Tibial nerve (tissue), 4 donors: ENCODE results near the gene ASIC1. TPM values are rescaled to one million over a fixed set of nuclear protein-coding genes. Genes with fewer than 3 reads are reported as not detected.

Source experiments
- DNase-seq, 2 donors: peaks; one replicate each; pipeline ENCODE4 v3.0.0-alpha.2; 2019; ENCODE audit warnings: low spot score in 2 of 2
- H3K27ac ChIP-seq, 4 donors: fragments of 200-600 bp; sonication (generic) in 3 of 4; one replicate each; pipeline ENCODE4 v1.5.1; 2017 to 2019; ENCODE audit warnings: mild to moderate bottlenecking in 1 of 4
- H3K27me3 ChIP-seq, 2 donors: fragments of 200-600 bp; sonication (generic) in 1 of 2; one replicate each; pipeline versions ENCODE4 v1.5.1 to v1.6.0; 2017 to 2019
- H3K36me3 ChIP-seq, 3 donors: fragments of 200-600 bp; sonication (generic); one replicate each; pipeline ENCODE4 v1.5.1; 2018 to 2019
- H3K4me1 ChIP-seq, 4 donors: fragments of 200-600 bp; sonication (generic) in 3 of 4; one replicate each; pipeline ENCODE4 v1.5.1; 2017 to 2019
- H3K4me3 ChIP-seq, 4 donors: fragments of 200-600 bp; sonication (generic) in 3 of 4; one replicate each; pipeline ENCODE4 v1.5.1; 2017 to 2019; ENCODE audit warnings: mild to moderate bottlenecking in 1 of 4, moderate library complexity in 1 of 4
- H3K9me3 ChIP-seq, 4 donors: fragments of 200-600 bp; sonication (generic) in 3 of 4; one replicate each; pipeline ENCODE4 v1.5.1; 2017 to 2019
- CTCF ChIP-seq, 5 experiments: fragments of 200-600 bp in 3 of 5; fragments of 450-650 bp in 2 of 5; sonication (generic) in 3 of 5; IDR thresholded peaks; one replicate each; pipeline ENCODE4 v1.5.1; 2016 to 2019; ENCODE audit warnings: antibody characterized with exemption in 5 of 5, mild to moderate bottlenecking in 3 of 5, moderate library complexity in 2 of 5
- EP300 ChIP-seq, 2 donors: sonication (generic); formaldehyde crosslinking; IDR thresholded peaks; one replicate each; pipeline ENCODE4 v1.6.1; 2017; ENCODE audit warnings: antibody characterized with exemption in 2 of 2, mild to moderate bottlenecking in 1 of 2
- POLR2A ChIP-seq, 2 donors: fragments of 450-650 bp; IDR thresholded peaks; one replicate each; pipeline ENCODE4 v1.6.1; 2017; ENCODE audit warnings: antibody characterized with exemption in 2 of 2, mild to moderate bottlenecking in 2 of 2, moderate library complexity in 2 of 2
- WGBS, 2 donors: methylation state at CpG; one replicate each; pipeline ENCODE4 v1.1.5; 2018; 5-methylcytosine and 5-hydroxymethylcytosine counted together
- total RNA-seq, 4 donors: library from RNA; depleted of rRNA; stranded (reverse); fragments of >200 nt; gene quantifications; one replicate each; pipeline ENCODE4 v1.1.0, GENCODE V29; 2016

ASIC1 gene
- 1 to 10 TPM in 3 of 4 donors, not detected in 1; 1.8 to 4.2 (median 2.9) TPM for total RNA-seq

- Histone ChIP-seq H3K27me3 (peaks cover 0 to 7% of the 10 kb centered on the region in 2 donors), H3K9me3 (no peaks in the 10 kb centered on the region), H3K27ac (peak within 1 kb of the TSS in 2 of 4 donors; percentile 43 to 69), H3K4me3 (peak within 1 kb of the TSS; percentile 44 to 75 (median 54)), H3K36me3 (no peaks in the 10 kb centered on the region), H3K4me1 (peaks cover 0 to 25% (median 19%) of the 10 kb centered on the region in 4 donors)
- TF ChIP-seq CTCF (IDR thresholded peaks at IDR 0.05), result peak in 2 of 5 experiments; percentile 53 to 58
- TF ChIP-seq EP300 (IDR thresholded peaks at IDR 0.05), result no peak
- TF ChIP-seq POLR2A (IDR thresholded peaks at IDR 0.05), result no peak
- DNase-seq, result peak; percentile 42 to 43
- WGBS, 2 donors, result 1% methylated on average over 15 to 57 of the region's 88 CpGs
These were observed at the start of gene ASIC1 for GRCh38 chr12:50057000-50057841. TSS of gene ASIC1 (plus strand) at chr12:50057596. CDS start at chr12:50058767, 1,171 bp downstream.

GRCh38 chr12:50013361-50014147 lies 43.8 kb upstream of the ASIC1 start:
- no peak overlapping the region for H3K27ac ChIP-seq
- no peak for DNase-seq
- no peak for TF ChIP-seq CTCF (IDR thresholded peaks at IDR 0.05)
- no peak for TF ChIP-seq POLR2A (IDR thresholded peaks at IDR 0.05)
- TF ChIP-seq EP300 (IDR thresholded peaks at IDR 0.05), result no peak
- no peaks in the 10 kb centered on the region for H3K27me3 ChIP-seq
- no peak overlapping the region for H3K4me3 ChIP-seq
- peaks cover 0 to 23% (median 4%) of the 10 kb centered on the region in 4 donors for H3K4me1 ChIP-seq
- H3K9me3 ChIP-seq, result no peaks in the 10 kb centered on the region
- WGBS, 2 donors, result 75 to 84% methylated on average over 2 of the region's 2 CpGs
- no peaks in the 10 kb centered on the region for H3K36me3 ChIP-seq

GRCh38 chr12:50014342-50014741 lies 43.1 kb upstream of the ASIC1 start:
- no peaks in the 10 kb centered on the region for H3K9me3 ChIP-seq
- no peaks in the 10 kb centered on the region for H3K36me3 ChIP-seq
- 95 to 97% methylated on average over 3 of the region's 3 CpGs for WGBS, 2 donors
- no peak for DNase-seq
- H3K27ac ChIP-seq, result no peak overlapping the region
- TF ChIP-seq CTCF (IDR thresholded peaks at IDR 0.05), result no peak
- no peak for TF ChIP-seq POLR2A (IDR thresholded peaks at IDR 0.05)
- TF ChIP-seq EP300 (IDR thresholded peaks at IDR 0.05), result no peak
- H3K27me3 ChIP-seq, result no peaks in the 10 kb centered on the region
- no peak overlapping the region for H3K4me3 ChIP-seq
- peaks cover 0 to 23% (median 4%) of the 10 kb centered on the region in 4 donors for H3K4me1 ChIP-seq

GRCh38 chr12:50016501-50017475 lies 40.6 kb upstream of the ASIC1 start:
- Histone ChIP-seq H3K36me3 (no peaks in the 10 kb centered on the region), H3K27ac (peak overlapping the region in 3 of 4 donors; percentile 41 to 82 (median 63)), H3K9me3 (no peaks in the 10 kb centered on the region), H3K4me3 (no peak overlapping the region), H3K4me1 (peaks cover 0 to 23% (median 4%) of the 10 kb centered on the region in 4 donors), H3K27me3 (no peaks in the 10 kb centered on the region)
- 33 to 35% methylated on average over 10 of the region's 10 CpGs for WGBS, 2 donors
- TF ChIP-seq EP300 (IDR thresholded peaks at IDR 0.05) (peak in 1 of 2 donors; percentile 61), POLR2A (IDR thresholded peaks at IDR 0.05) (no peak), CTCF (IDR thresholded peaks at IDR 0.05) (no peak)
- DNase-seq, result peak; percentile 37 to 81
